ENCODE results near the gene PAPPA. TPM values are rescaled to one million over a fixed set of nuclear protein-coding genes. Genes with fewer than 3 reads are reported as not detected.

The PAPPA gene
- polyA plus RNA-seq, 2 donors, result 0.98 to 1.1 TPM

DNA sequence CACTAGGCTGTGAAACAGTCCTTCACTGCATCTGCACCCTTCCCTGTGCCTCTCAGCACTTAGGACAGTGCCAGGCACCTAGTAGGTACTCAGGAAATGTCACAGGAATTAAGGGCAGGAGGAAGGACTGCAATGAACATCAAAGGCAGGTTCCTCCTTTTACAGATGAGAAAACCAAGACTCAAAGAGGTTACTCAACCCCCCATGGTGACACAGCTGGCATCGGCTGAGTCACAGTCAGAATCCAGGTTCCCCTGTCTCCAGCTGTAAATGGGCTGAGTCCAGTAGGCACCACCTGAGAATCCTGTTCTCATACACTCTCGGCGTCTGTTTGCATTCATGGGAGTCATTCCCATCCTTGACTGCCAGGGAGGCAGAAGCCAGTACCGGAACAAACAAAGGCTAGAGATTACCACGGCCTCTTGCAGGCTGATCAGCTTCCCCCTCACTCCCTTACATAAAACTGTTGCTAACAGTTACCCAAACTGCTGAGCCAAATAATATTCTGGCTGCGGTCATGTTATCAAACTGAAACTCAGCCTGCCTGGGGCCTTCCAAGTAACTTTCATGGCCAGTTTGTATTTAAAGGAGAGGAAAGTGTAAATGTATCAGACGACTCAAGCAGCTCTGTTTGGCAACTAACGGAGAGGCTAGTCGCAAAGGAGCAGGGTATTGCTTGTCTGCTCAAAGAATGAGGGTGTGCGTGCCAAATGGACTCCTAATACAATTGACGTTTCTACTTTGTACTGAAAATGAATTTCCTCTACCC lies 201.7 kb downstream of the PAPPA start:
- Histone ChIP-seq H3K27me3 (ENCODE audit: control insufficient read depth in 1 of 2, insufficient read depth in 2 of 2, low read length in 2 of 2) (no peaks in the 10 kb centered on the region), H3K4me3 (ENCODE audit: low read depth in 1 of 2, low read length in 2 of 2) (no peak overlapping the region), H3K27ac (ENCODE audit: low read depth in 2 of 2, low read length in 1 of 2) (no peak overlapping the region), H3K9me3 (ENCODE audit: control insufficient read depth in 2 of 2, insufficient read depth in 1 of 2, low read depth in 1 of 2, low read length in 1 of 2) (no peaks in the 10 kb centered on the region), H3K4me1 (ENCODE audit: control insufficient read depth in 2 of 2, insufficient read depth in 2 of 2, low read length in 1 of 2) (no peaks in the 10 kb centered on the region), H3K36me3 (ENCODE audit: control insufficient read depth in 2 of 2, insufficient read depth in 2 of 2, low read length in 1 of 2) (peaks cover 0 to 3% of the 10 kb centered on the region in 2 donors)
- 43 to 44% methylated on average over 11 of the region's 11 CpGs for WGBS, 2 donors

DNA sequence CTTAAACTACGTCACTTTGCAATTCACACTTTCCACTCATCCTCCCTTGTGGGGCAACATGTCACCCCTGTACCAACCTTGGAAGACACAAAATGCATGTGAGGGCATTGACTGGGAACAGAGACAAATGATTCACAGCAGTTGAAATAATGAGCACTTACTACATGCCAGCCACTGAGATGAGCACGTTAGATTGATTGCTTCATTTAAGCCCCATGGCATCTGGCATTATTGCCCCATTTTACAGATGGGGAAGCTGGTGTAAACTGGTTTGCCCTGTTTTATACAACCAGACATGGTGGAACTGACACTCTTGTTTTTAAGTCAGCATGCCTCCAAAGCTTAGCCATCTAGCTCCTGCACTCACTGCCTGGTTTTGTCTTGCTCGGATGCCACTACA lies 204.7 kb downstream of the PAPPA start:
- H3K4me1 ChIP-seq (ENCODE audit: control insufficient read depth in 2 of 2, insufficient read depth in 2 of 2, low read length in 1 of 2), result no peaks in the 10 kb centered on the region
- WGBS, 2 donors, result 74 to 84% methylated on average over 3 of the region's 3 CpGs
- no peak overlapping the region for H3K4me3 ChIP-seq (ENCODE audit: low read depth in 1 of 2, low read length in 2 of 2)
- H3K36me3 ChIP-seq (ENCODE audit: control insufficient read depth in 2 of 2, insufficient read depth in 2 of 2, low read length in 1 of 2), result no peaks in the 10 kb centered on the region
- no peak overlapping the region for H3K27ac ChIP-seq (ENCODE audit: low read depth in 2 of 2, low read length in 1 of 2)
- no peaks in the 10 kb centered on the region for H3K9me3 ChIP-seq (ENCODE audit: control insufficient read depth in 2 of 2, insufficient read depth in 1 of 2, low read depth in 1 of 2, low read length in 1 of 2)
- no peaks in the 10 kb centered on the region for H3K27me3 ChIP-seq (ENCODE audit: control insufficient read depth in 1 of 2, insufficient read depth in 2 of 2, low read length in 2 of 2)

DNA sequence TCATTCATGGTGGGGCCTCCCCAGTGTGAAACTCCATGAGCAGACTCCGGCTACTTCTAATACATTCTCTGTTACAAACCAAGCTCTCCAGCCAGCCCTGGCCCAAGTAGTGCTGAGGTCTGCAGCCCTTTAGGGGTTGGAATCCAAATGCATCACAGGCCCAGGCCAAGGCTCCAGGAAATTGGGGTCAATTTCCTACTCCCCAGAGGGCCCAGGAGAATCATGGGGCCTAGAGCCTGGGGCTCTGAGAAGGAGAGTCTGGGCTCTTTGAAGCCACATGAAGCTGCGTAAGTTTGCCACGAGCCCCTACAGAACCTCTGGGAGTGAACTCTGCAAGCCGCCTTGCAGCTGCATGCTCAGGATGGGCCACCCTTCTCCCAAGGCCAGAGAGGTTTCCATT lies 206.4 kb downstream of the PAPPA start:
- Histone ChIP-seq H3K4me3 (ENCODE audit: low read depth in 1 of 2, low read length in 2 of 2) (no peak overlapping the region), H3K27me3 (ENCODE audit: control insufficient read depth in 1 of 2, insufficient read depth in 2 of 2, low read length in 2 of 2) (no peaks in the 10 kb centered on the region), H3K27ac (ENCODE audit: low read depth in 2 of 2, low read length in 1 of 2) (no peak overlapping the region), H3K36me3 (ENCODE audit: control insufficient read depth in 2 of 2, insufficient read depth in 2 of 2, low read length in 1 of 2) (no peaks in the 10 kb centered on the region), H3K9me3 (ENCODE audit: control insufficient read depth in 2 of 2, insufficient read depth in 1 of 2, low read depth in 1 of 2, low read length in 1 of 2) (no peaks in the 10 kb centered on the region), H3K4me1 (ENCODE audit: control insufficient read depth in 2 of 2, insufficient read depth in 2 of 2, low read length in 1 of 2) (peaks cover 0 to 2% of the 10 kb centered on the region in 2 donors)
- 77 to 86% methylated on average over 4 of the region's 4 CpGs for WGBS, 2 donors

- peaks cover 0 to 3% of the 10 kb centered on the region in 2 donors for H3K4me1 ChIP-seq (ENCODE audit: control insufficient read depth in 2 of 2, insufficient read depth in 2 of 2, low read length in 1 of 2)
- no peaks in the 10 kb centered on the region for H3K36me3 ChIP-seq (ENCODE audit: control insufficient read depth in 2 of 2, insufficient read depth in 2 of 2, low read length in 1 of 2)
- no peaks in the 10 kb centered on the region for H3K27me3 ChIP-seq (ENCODE audit: control insufficient read depth in 1 of 2, insufficient read depth in 2 of 2, low read length in 2 of 2)
- no peaks in the 10 kb centered on the region for H3K9me3 ChIP-seq (ENCODE audit: control insufficient read depth in 2 of 2, insufficient read depth in 1 of 2, low read depth in 1 of 2, low read length in 1 of 2)
- H3K27ac ChIP-seq (ENCODE audit: low read depth in 2 of 2, low read length in 1 of 2), result no peak overlapping the region
- H3K4me3 ChIP-seq (ENCODE audit: low read depth in 1 of 2, low read length in 2 of 2), result no peak overlapping the region
- 85 to 92% methylated on average over 2 of the region's 2 CpGs for WGBS, 2 donors
These were observed 207.4 kb downstream of the PAPPA start for GRCh38 chr9:116360989-116361388.

DNA sequence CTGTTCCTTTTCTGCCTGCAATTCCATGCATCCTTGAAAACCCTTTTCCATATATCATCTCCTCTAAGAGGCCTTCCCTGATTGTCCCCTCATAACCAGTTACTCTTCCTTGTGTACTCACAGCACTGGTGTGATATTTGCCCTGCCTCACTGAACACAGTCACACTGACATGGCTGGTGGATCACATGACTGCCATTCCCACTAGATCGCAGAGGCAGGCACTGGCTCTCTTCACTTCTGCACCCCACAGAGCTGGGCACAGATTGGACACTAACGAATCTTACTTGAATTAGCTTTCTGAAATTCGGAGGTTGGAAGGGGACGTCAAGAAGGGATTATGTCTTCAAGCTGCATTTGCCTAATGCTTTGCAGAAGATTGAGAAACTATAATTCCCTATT lies 208.0 kb downstream of the PAPPA start:
- 83 to 86% methylated on average over 4 of the region's 4 CpGs for WGBS, 2 donors
- Histone ChIP-seq H3K4me1 (ENCODE audit: control insufficient read depth in 2 of 2, insufficient read depth in 2 of 2, low read length in 1 of 2) (peaks cover 0 to 3% of the 10 kb centered on the region in 2 donors), H3K36me3 (ENCODE audit: control insufficient read depth in 2 of 2, insufficient read depth in 2 of 2, low read length in 1 of 2) (no peaks in the 10 kb centered on the region), H3K9me3 (ENCODE audit: control insufficient read depth in 2 of 2, insufficient read depth in 1 of 2, low read depth in 1 of 2, low read length in 1 of 2) (no peaks in the 10 kb centered on the region), H3K27ac (ENCODE audit: low read depth in 2 of 2, low read length in 1 of 2) (no peak overlapping the region), H3K27me3 (ENCODE audit: control insufficient read depth in 1 of 2, insufficient read depth in 2 of 2, low read length in 2 of 2) (no peaks in the 10 kb centered on the region), H3K4me3 (ENCODE audit: low read depth in 1 of 2, low read length in 2 of 2) (no peak overlapping the region)

GRCh38 chr9:116362493-116362892 lies 208.9 kb downstream of the PAPPA start:
- peaks cover 0 to 3% of the 10 kb centered on the region in 2 donors for H3K4me1 ChIP-seq (ENCODE audit: control insufficient read depth in 2 of 2, insufficient read depth in 2 of 2, low read length in 1 of 2)
- no peaks in the 10 kb centered on the region for H3K27me3 ChIP-seq (ENCODE audit: control insufficient read depth in 1 of 2, insufficient read depth in 2 of 2, low read length in 2 of 2)
- WGBS, 2 donors, result 86 to 87% methylated on average over 6 of the region's 6 CpGs
- H3K9me3 ChIP-seq (ENCODE audit: control insufficient read depth in 2 of 2, insufficient read depth in 1 of 2, low read depth in 1 of 2, low read length in 1 of 2), result no peaks in the 10 kb centered on the region
- no peak overlapping the region for H3K27ac ChIP-seq (ENCODE audit: low read depth in 2 of 2, low read length in 1 of 2)
- H3K36me3 ChIP-seq (ENCODE audit: control insufficient read depth in 2 of 2, insufficient read depth in 2 of 2, low read length in 1 of 2), result no peaks in the 10 kb centered on the region
- H3K4me3 ChIP-seq (ENCODE audit: low read depth in 1 of 2, low read length in 2 of 2), result no peak overlapping the region

- no peaks in the 10 kb centered on the region for H3K27me3 ChIP-seq (ENCODE audit: control insufficient read depth in 1 of 2, insufficient read depth in 2 of 2, low read length in 2 of 2)
- no peak overlapping the region for H3K4me3 ChIP-seq (ENCODE audit: low read depth in 1 of 2, low read length in 2 of 2)
- WGBS, 2 donors, result 28 to 34% methylated on average over 9 of the region's 9 CpGs
- H3K27ac ChIP-seq (ENCODE audit: low read depth in 2 of 2, low read length in 1 of 2), result no peak overlapping the region
- H3K4me1 ChIP-seq (ENCODE audit: control insufficient read depth in 2 of 2, insufficient read depth in 2 of 2, low read length in 1 of 2), result peaks cover 0 to 3% of the 10 kb centered on the region in 2 donors
- H3K9me3 ChIP-seq (ENCODE audit: control insufficient read depth in 2 of 2, insufficient read depth in 1 of 2, low read depth in 1 of 2, low read length in 1 of 2), result no peaks in the 10 kb centered on the region
- peaks cover 0 to 2% of the 10 kb centered on the region in 2 donors for H3K36me3 ChIP-seq (ENCODE audit: control insufficient read depth in 2 of 2, insufficient read depth in 2 of 2, low read length in 1 of 2)
These were observed 211.5 kb downstream of the PAPPA start for GRCh38 chr9:116365056-116365471.

- no peaks in the 10 kb centered on the region for H3K9me3 ChIP-seq (ENCODE audit: control insufficient read depth in 2 of 2, insufficient read depth in 1 of 2, low read depth in 1 of 2, low read length in 1 of 2)
- peaks cover 0 to 3% of the 10 kb centered on the region in 2 donors for H3K4me1 ChIP-seq (ENCODE audit: control insufficient read depth in 2 of 2, insufficient read depth in 2 of 2, low read length in 1 of 2)
- peaks cover 0 to 2% of the 10 kb centered on the region in 2 donors for H3K36me3 ChIP-seq (ENCODE audit: control insufficient read depth in 2 of 2, insufficient read depth in 2 of 2, low read length in 1 of 2)
- H3K4me3 ChIP-seq (ENCODE audit: low read depth in 1 of 2, low read length in 2 of 2), result no peak overlapping the region
- WGBS, 2 donors, result 69 to 78% methylated on average over 1 of the region's 1 CpG
- H3K27me3 ChIP-seq (ENCODE audit: control insufficient read depth in 1 of 2, insufficient read depth in 2 of 2, low read length in 2 of 2), result no peaks in the 10 kb centered on the region
- H3K27ac ChIP-seq (ENCODE audit: low read depth in 2 of 2, low read length in 1 of 2), result no peak overlapping the region
These were observed 212.7 kb downstream of the PAPPA start for GRCh38 chr9:116366241-116366640.

DNA sequence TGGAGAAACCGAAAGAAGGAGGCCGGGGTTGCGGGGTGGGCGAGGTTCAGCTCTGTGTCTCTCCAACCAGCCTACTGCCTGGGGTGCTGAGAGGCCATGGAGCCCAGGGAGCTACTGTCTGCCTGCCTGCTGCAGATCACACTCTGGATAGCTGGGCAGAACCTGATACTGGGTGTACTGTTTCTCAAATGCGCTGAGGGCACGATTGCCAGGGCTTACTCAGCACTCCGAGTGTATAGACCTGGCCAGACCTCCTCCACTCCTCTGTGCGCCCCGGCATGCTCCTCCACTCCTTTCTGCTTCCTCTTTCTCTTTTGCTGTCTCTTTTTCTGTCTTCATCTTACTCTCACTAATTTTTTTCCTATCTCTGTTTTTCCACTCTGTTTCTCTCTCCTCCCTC lies 215.1 kb downstream of the PAPPA start:
- WGBS, 2 donors, result 87 to 88% methylated on average over 9 of the region's 9 CpGs
- Histone ChIP-seq H3K36me3 (ENCODE audit: control insufficient read depth in 2 of 2, insufficient read depth in 2 of 2, low read length in 1 of 2) (peaks cover 0 to 2% of the 10 kb centered on the region in 2 donors), H3K4me3 (ENCODE audit: low read depth in 1 of 2, low read length in 2 of 2) (no peak overlapping the region), H3K27ac (ENCODE audit: low read depth in 2 of 2, low read length in 1 of 2) (no peak overlapping the region), H3K9me3 (ENCODE audit: control insufficient read depth in 2 of 2, insufficient read depth in 1 of 2, low read depth in 1 of 2, low read length in 1 of 2) (no peaks in the 10 kb centered on the region), H3K27me3 (ENCODE audit: control insufficient read depth in 1 of 2, insufficient read depth in 2 of 2, low read length in 2 of 2) (no peaks in the 10 kb centered on the region), H3K4me1 (ENCODE audit: control insufficient read depth in 2 of 2, insufficient read depth in 2 of 2, low read length in 1 of 2) (peaks cover 0 to 3% of the 10 kb centered on the region in 2 donors)

- H3K4me3 ChIP-seq (ENCODE audit: low read depth in 1 of 2, low read length in 2 of 2), result no peak overlapping the region
- H3K4me1 ChIP-seq (ENCODE audit: control insufficient read depth in 2 of 2, insufficient read depth in 2 of 2, low read length in 1 of 2), result peaks cover 0 to 3% of the 10 kb centered on the region in 2 donors
- WGBS, 2 donors, result 75 to 78% methylated on average over 5 of the region's 5 CpGs
- no peaks in the 10 kb centered on the region for H3K9me3 ChIP-seq (ENCODE audit: control insufficient read depth in 2 of 2, insufficient read depth in 1 of 2, low read depth in 1 of 2, low read length in 1 of 2)
- H3K27ac ChIP-seq (ENCODE audit: low read depth in 2 of 2, low read length in 1 of 2), result no peak overlapping the region
- H3K27me3 ChIP-seq (ENCODE audit: control insufficient read depth in 1 of 2, insufficient read depth in 2 of 2, low read length in 2 of 2), result no peaks in the 10 kb centered on the region
- H3K36me3 ChIP-seq (ENCODE audit: control insufficient read depth in 2 of 2, insufficient read depth in 2 of 2, low read length in 1 of 2), result peaks cover 0 to 2% of the 10 kb centered on the region in 2 donors
These were observed 216.1 kb downstream of the PAPPA start for GRCh38 chr9:116369706-116370105.

All from esophagus (tissue), 2 donors.